Spleen (tissue), 7 donors: ENCODE data around the gene ATP8A2.

Experiments used
- CTCF ChIP-seq, 11 experiments: fragments of 200-600 bp in 7 of 11; fragments of 450-650 bp in 4 of 11; sonication (generic) in 4 of 11; IDR thresholded peaks in 8 of 11; conservative IDR thresholded peaks in 3 of 11; 1 replicate in 7 of 11; 2 replicates in 4 of 11; pipeline versions ENCODE4 v1.4.0 to v1.8.0; 2016 to 2021; ENCODE audit warnings: antibody characterized with exemption in 11 of 11, inconsistent platforms in 4 of 11, mild to moderate bottlenecking in 1 of 11
- POLR2A ChIP-seq, 3 donors: fragments of 450-650 bp; IDR thresholded peaks; one replicate each; pipeline ENCODE4 v1.5.1; 2017; ENCODE audit warnings: antibody characterized with exemption in 3 of 3, mild to moderate bottlenecking in 1 of 3
- donor health status: DM: no; HTN: no; CAD: no; lungs with moderate emphysema.
- donor health status: DM: no; HTN: no; CAD: no.
- donor health status: DM: no; HTN: no; CAD: no.

DNA sequence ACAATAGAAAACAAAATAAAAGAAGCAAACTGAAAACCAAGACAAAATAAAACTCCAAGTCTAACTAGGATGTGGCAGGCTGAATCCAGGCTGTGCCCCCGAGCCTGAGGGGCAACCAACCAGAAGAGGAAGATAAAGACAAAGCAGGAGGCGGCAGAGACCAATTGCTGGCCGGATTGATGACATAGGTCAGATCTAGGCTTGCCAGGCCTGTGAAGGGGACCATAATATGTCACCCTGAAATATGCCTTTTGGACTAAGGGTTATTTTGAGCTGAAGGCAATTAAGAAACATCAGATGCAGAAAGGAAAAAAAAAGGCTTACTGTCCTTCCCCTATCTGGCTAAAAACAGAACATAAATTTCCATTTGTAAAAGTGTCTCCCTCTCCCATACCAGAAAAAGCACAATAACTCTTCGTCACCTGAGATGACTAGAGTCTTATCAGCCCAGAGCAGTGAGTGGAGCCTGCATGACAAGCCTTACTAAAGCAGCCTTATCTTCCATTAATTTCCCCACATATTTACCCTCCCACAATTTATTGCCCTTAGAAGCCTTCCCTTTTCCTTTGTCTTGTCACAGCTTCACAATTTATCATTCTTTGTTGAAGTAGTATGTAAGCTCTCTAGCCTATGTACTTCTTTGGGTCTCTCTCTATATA lies 22.8 kb downstream of the ATP8A2 start:
- TF ChIP-seq CTCF (IDR thresholded peaks at IDR 0.05 in 8 of 11, conservative IDR thresholded peaks at IDR 0.05 in 3 of 11) (no peak), POLR2A (IDR thresholded peaks at IDR 0.05) (no peak)
